Fibroblast of lung (primary cell): ENCODE measurements around the gene DALRD3. TPM values are rescaled to one million over a fixed set of nuclear protein-coding genes. Genes with fewer than 3 reads are reported as not detected.

Source experiments
- DNase-seq, 2 donors: peaks; one replicate each; pipeline versions ENCODE4 v3.0.0 to v3.0.0-alpha.2; 2010; ENCODE audit warnings: low read depth in 2 of 2
- H2AFZ ChIP-seq: 2 replicates; pipeline ENCODE4 v1.5.1; 2012; ENCODE audit warnings: low read length, control low read depth, inconsistent platforms
- H3K27ac ChIP-seq: 2 replicates; pipeline ENCODE4 v1.5.1; 2011; ENCODE audit warnings: low read length, control low read depth; ENCODE audit not compliant: insufficient read depth
- H3K27me3 ChIP-seq: 2 replicates; pipeline ENCODE4 v1.5.1; 2011; ENCODE audit warnings: mild to moderate bottlenecking, low read length; ENCODE audit not compliant: control insufficient read depth, insufficient read depth
- H3K36me3 ChIP-seq: 2 replicates; pipeline ENCODE4 v1.5.1; 2011; ENCODE audit warnings: low read length; ENCODE audit not compliant: control insufficient read depth, insufficient read depth
- H3K4me1 ChIP-seq: 2 replicates; pipeline ENCODE4 v1.5.1; 2011; ENCODE audit warnings: low read length; ENCODE audit not compliant: control insufficient read depth, insufficient read depth; ENCODE audit errors: extremely low read depth
- H3K4me2 ChIP-seq: 2 replicates; pipeline ENCODE4 v1.5.1; 2011; ENCODE audit warnings: low read length, control low read depth; ENCODE audit not compliant: insufficient read depth; ENCODE audit errors: extremely low read depth
- H3K4me3 ChIP-seq, 4 experiments: fragments of 200-600 bp in 1 of 4; sonication (generic) in 1 of 4; replicated peaks in 1 of 4; 2 replicates each; pipeline ENCODE4 v1.5.1; 2011 to 2016; ENCODE audit warnings: low read length in 4 of 4, low read depth in 3 of 4, mild to moderate bottlenecking in 3 of 4, control low read depth in 2 of 4, inconsistent platforms in 1 of 4, mixed read lengths in 1 of 4; ENCODE audit not compliant: insufficient read depth in 1 of 4; ENCODE audit errors: control extremely low read depth in 1 of 4
- H3K79me2 ChIP-seq: 2 replicates; pipeline ENCODE4 v1.5.1; 2012; ENCODE audit warnings: mild to moderate bottlenecking, low read length, inconsistent platforms; ENCODE audit not compliant: control insufficient read depth, insufficient read depth
- H3K9ac ChIP-seq: 2 replicates; pipeline ENCODE4 v1.5.1; 2011; ENCODE audit warnings: mild to moderate bottlenecking, low read length, control low read depth; ENCODE audit not compliant: insufficient read depth
- H3K9me3 ChIP-seq: 2 replicates; pipeline ENCODE4 v1.5.1; 2012; ENCODE audit warnings: low read depth, low read length; ENCODE audit not compliant: control insufficient read depth, insufficient read depth
- H4K20me1 ChIP-seq: 2 replicates; pipeline ENCODE4 v1.5.1; 2011; ENCODE audit warnings: low read length; ENCODE audit not compliant: control insufficient read depth, insufficient read depth; ENCODE audit errors: extremely low read depth
- EZH2 ChIP-seq: IDR thresholded peaks from 2 replicates; pipeline ENCODE4 v1.5.1; 2012; ENCODE audit warnings: low read length, control low read depth, mild to moderate bottlenecking; ENCODE audit errors: missing control alignments
- polyA plus RNA-seq, 2 donors: library from polyadenylated mRNA; depleted of rRNA in 1 of 2; stranded (reverse) in 1 of 2; unstranded in 1 of 2; fragments of >200 nt; gene quantifications; 2 replicates each; pipeline ENCODE4 v1.2.1, GENCODE V29; 2011 to 2012; ENCODE audit warnings: missing spikeins in 1 of 2
- total RNA-seq: library from RNA; depleted of rRNA; stranded (reverse); fragments of >200 nt; gene quantifications from 2 replicates; pipeline ENCODE4 v1.2.1, GENCODE V29; 2014
- TF ChIP-seq, protein P1 (sequence below), 2 donors: IDR thresholded peaks in 1 of 2; conservative IDR thresholded peaks in 1 of 2; 1 replicate in 1 of 2; 2 replicates in 1 of 2; pipeline ENCODE4 v1.5.1; 2011 to 2012; ENCODE audit warnings: low read length in 2 of 2, control low read depth in 1 of 2, inconsistent platforms in 1 of 2, low read depth in 1 of 2, mild to moderate bottlenecking in 1 of 2

Gene DALRD3
- total and polyA plus RNA-seq, 2 donors (not counting 1 experiment from before 2014, with no cell fraction given), result 40.2 to 70.2 TPM

DNA sequence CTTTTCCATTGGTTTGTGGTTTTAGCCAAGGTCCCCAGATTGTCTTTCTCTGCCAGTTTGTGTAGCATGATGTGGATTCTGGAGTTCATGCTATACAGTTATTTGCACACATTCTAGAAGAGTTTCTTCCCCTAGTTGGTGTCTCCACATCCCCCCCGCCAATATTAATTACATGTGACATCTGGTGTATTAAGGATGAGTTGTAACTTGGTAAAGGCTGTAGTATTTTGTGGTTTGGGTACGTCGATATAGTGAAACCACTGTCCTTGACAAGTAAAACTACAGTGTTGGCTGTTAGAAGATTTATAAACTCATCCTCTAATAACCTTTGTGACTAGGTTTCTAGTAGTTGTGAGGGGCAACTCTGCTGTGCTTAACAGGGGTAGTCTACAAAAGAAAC, 52.0 kb downstream of the DALRD3 start:
- no peak overlapping the region for H3K4me3 ChIP-seq
- no peak for TF ChIP-seq EZH2
- TF ChIP-seq, protein P1, sequence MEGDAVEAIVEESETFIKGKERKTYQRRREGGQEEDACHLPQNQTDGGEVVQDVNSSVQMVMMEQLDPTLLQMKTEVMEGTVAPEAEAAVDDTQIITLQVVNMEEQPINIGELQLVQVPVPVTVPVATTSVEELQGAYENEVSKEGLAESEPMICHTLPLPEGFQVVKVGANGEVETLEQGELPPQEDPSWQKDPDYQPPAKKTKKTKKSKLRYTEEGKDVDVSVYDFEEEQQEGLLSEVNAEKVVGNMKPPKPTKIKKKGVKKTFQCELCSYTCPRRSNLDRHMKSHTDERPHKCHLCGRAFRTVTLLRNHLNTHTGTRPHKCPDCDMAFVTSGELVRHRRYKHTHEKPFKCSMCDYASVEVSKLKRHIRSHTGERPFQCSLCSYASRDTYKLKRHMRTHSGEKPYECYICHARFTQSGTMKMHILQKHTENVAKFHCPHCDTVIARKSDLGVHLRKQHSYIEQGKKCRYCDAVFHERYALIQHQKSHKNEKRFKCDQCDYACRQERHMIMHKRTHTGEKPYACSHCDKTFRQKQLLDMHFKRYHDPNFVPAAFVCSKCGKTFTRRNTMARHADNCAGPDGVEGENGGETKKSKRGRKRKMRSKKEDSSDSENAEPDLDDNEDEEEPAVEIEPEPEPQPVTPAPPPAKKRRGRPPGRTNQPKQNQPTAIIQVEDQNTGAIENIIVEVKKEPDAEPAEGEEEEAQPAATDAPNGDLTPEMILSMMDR (conservative IDR thresholded peaks at IDR 0.05 in 1 of 2, IDR thresholded peaks at IDR 0.05 in 1 of 2; ENCODE audit: low read depth in 1 of 2, low read length in 2 of 2), result no peak
- H3K27ac ChIP-seq, result no peak overlapping the region
- no peaks in the 10 kb centered on the region for H3K27me3 ChIP-seq
- H3K9ac ChIP-seq, result no peak overlapping the region
- H4K20me1 ChIP-seq, result no peaks in the 10 kb centered on the region
- no peak overlapping the region for H3K4me2 ChIP-seq
- no peak for DNase-seq
- no peaks in the 10 kb centered on the region for H3K4me1 ChIP-seq
- H3K79me2 ChIP-seq, result no peaks in the 10 kb centered on the region
- H3K36me3 ChIP-seq, result peaks cover 8% of the 10 kb centered on the region
- H3K9me3 ChIP-seq, result no peaks in the 10 kb centered on the region
- no peak overlapping the region for H2AFZ ChIP-seq

Other genes starting within 250 kb of the DALRD3 start
- 17.8 and 18.7 TPM in 2 replicates for gene PRKAR2A, start 170.7 kb downstream of the DALRD3 start, total RNA-seq
- gene PRKAR2A, start 170.7 kb downstream of the DALRD3 start, polyA plus RNA-seq, result 19.1 and 22.3 TPM in 2 replicates
- 13.1 and 25.1 TPM in 2 replicates for gene SLC25A20, start 119.7 kb downstream of the DALRD3 start, total RNA-seq
- 40.3 and 40.6 TPM in 2 replicates for gene SLC25A20, start 119.7 kb downstream of the DALRD3 start, polyA plus RNA-seq
- gene ARIH2, start 99.7 kb downstream of the DALRD3 start, total RNA-seq, result 80.1 and 91.7 TPM in 2 replicates
- 65.8 and 71.4 TPM in 2 replicates for gene ARIH2, start 99.7 kb downstream of the DALRD3 start, polyA plus RNA-seq
- gene P4HTM, start 28.3 kb downstream of the DALRD3 start, total RNA-seq, result 33.4 and 46.7 TPM in 2 replicates
- 16.0 and 16.2 TPM in 2 replicates for gene P4HTM, start 28.3 kb downstream of the DALRD3 start, polyA plus RNA-seq
- gene WDR6, start 11.2 kb downstream of the DALRD3 start, total RNA-seq, result 59.6 and 77.9 TPM in 2 replicates
- gene WDR6, start 11.2 kb downstream of the DALRD3 start, polyA plus RNA-seq, result 58.7 and 68.2 TPM in 2 replicates
- 71.1 and 113 TPM in 2 replicates for gene NDUFAF3, start 3.5 kb upstream of the DALRD3 start, total RNA-seq
- gene NDUFAF3, start 3.5 kb upstream of the DALRD3 start, polyA plus RNA-seq, result 57.3 and 69.1 TPM in 2 replicates
- gene IMPDH2, start 10.8 kb upstream of the DALRD3 start, total RNA-seq, result 448 and 560 TPM in 2 replicates
- gene IMPDH2, start 10.8 kb upstream of the DALRD3 start, polyA plus RNA-seq, result 187 and 203 TPM in 2 replicates
- gene QRICH1, start 75.5 kb upstream of the DALRD3 start, total RNA-seq, result 50.3 and 59.0 TPM in 2 replicates
- gene QRICH1, start 75.5 kb upstream of the DALRD3 start, polyA plus RNA-seq, result 48.7 and 71.6 TPM in 2 replicates
- gene QARS1, start 86.2 kb upstream of the DALRD3 start, total RNA-seq, result 292 and 304 TPM in 2 replicates
- gene QARS1, start 86.2 kb upstream of the DALRD3 start, polyA plus RNA-seq, result 164 and 166 TPM in 2 replicates
- gene USP19, start 102.2 kb upstream of the DALRD3 start, total RNA-seq, result 49.1 and 53.8 TPM in 2 replicates
- gene USP19, start 102.2 kb upstream of the DALRD3 start, polyA plus RNA-seq, result 23.3 and 25.0 TPM in 2 replicates
- gene LAMB2, start 114.5 kb upstream of the DALRD3 start, total RNA-seq, result 747 and 1,026 TPM in 2 replicates
- 285 and 375 TPM in 2 replicates for gene LAMB2, start 114.5 kb upstream of the DALRD3 start, polyA plus RNA-seq
- gene CCDC71, start 147.8 kb upstream of the DALRD3 start, total RNA-seq, result 16.4 and 17.8 TPM in 2 replicates
- gene CCDC71, start 147.8 kb upstream of the DALRD3 start, polyA plus RNA-seq, result 13.0 and 16.1 TPM in 2 replicates
- 40.5 and 42.6 TPM in 2 replicates for gene KLHDC8B, start 153.0 kb upstream of the DALRD3 start, total RNA-seq
- 26.7 and 34.4 TPM in 2 replicates for gene KLHDC8B, start 153.0 kb upstream of the DALRD3 start, polyA plus RNA-seq